ENCODE results near the gene ZKSCAN7. TPM values are rescaled to one million over a fixed set of nuclear protein-coding genes. Genes with fewer than 3 reads are reported as not detected.

The ZKSCAN7 gene
- polyA plus RNA-seq, 1 of the 3 experiments (the other 2 are of a cell fraction): 5.4 TPM

- no peak for TF ChIP-seq SMC3 (IDR thresholded peaks at IDR 0.05; ENCODE audit: low read depth, low read length)
- no peak for TF ChIP-seq FOXM1 (IDR thresholded peaks at IDR 0.05; ENCODE audit: low read depth)
These were observed 41.6 kb downstream of the ZKSCAN7 start (continued) for GRCh38 chr3:44596621-44597020.

- TF ChIP-seq SMC3 (IDR thresholded peaks at IDR 0.05; ENCODE audit: low read depth, low read length): no peak
- no peak for TF ChIP-seq MAX (IDR thresholded peaks at IDR 0.05; ENCODE audit: low read depth)
- TF ChIP-seq GABPA (IDR thresholded peaks at IDR 0.05; ENCODE audit: low read depth): no peak
- TF ChIP-seq EP300 (IDR thresholded peaks at IDR 0.05; ENCODE audit: borderline replicate concordance in 1 of 2, low read depth in 1 of 2, low read length in 1 of 2): no peak
- TF ChIP-seq JUND (IDR thresholded peaks at IDR 0.05): no peak
- no peak for TF ChIP-seq POLR2AphosphoS5 (IDR thresholded peaks at IDR 0.05; ENCODE audit: low read depth, low read length)
- TF ChIP-seq REST (IDR thresholded peaks at IDR 0.05; ENCODE audit: low read depth, low read length): no peak
- TF ChIP-seq CTCF (IDR thresholded peaks at IDR 0.05): no peak
- TF ChIP-seq ELF1 (IDR thresholded peaks at IDR 0.05): no peak
- TF ChIP-seq ZBTB33 (IDR thresholded peaks at IDR 0.05; ENCODE audit: borderline replicate concordance, low read depth): no peak
- TF ChIP-seq MXI1 (IDR thresholded peaks at IDR 0.05; ENCODE audit: low read depth, low read length): no peak
- no peak for TF ChIP-seq RAD21 (IDR thresholded peaks at IDR 0.05; ENCODE audit: low read length)
- Histone ChIP-seq H3K4me2 (no peak overlapping the region), H3K9me2 (no peaks in the 10 kb centered on the region), H3K79me2 (ENCODE audit: insufficient read depth) (no peaks in the 10 kb centered on the region), H4K20me1 (ENCODE audit: insufficient read depth) (no peaks in the 10 kb centered on the region), H3K4me1 (ENCODE audit: control insufficient read depth in 1 of 2, insufficient read depth in 2 of 2, low read depth in 1 of 2, low read length in 1 of 2) (no peaks in the 10 kb centered on the region), H3K9me3 (no peaks in the 10 kb centered on the region), H3K4me3 (ENCODE audit: low read depth in 2 of 2, low read length in 1 of 2) (no peak overlapping the region), H3K9ac (no peak overlapping the region), H3K36me3 (replicated peaks in 1 of 2; ENCODE audit: control insufficient read depth in 1 of 2, insufficient read depth in 2 of 2, low read length in 1 of 2) (peaks cover 0 to 20% of the 10 kb centered on the region in 2 experiments), H3K27ac (ENCODE audit: low read depth in 2 of 2, low read length in 1 of 2) (no peak overlapping the region), H3K27me3 (ENCODE audit: insufficient read depth) (no peaks in the 10 kb centered on the region), H3F3A (replicated peaks; ENCODE audit: insufficient read depth) (no peaks in the 10 kb centered on the region), H2AFZ (ENCODE audit: low read depth) (no peak overlapping the region)
- DNase-seq: no peak
- POLR2A ChIA-PET: no interaction called here
- WGBS (ENCODE audit: low lambda C conversion rate): 91% methylated on average over 2 of the region's 2 CpGs
- CTCF ChIA-PET: no interaction called here
These were observed 46.8 kb downstream of the ZKSCAN7 start for GRCh38 chr3:44601749-44602148.

Measured in SK-N-SH (cell line).